ENCODE results near the gene TOP1. TPM values are rescaled to one million over a fixed set of nuclear protein-coding genes. Genes with fewer than 3 reads are reported as not detected.

The TOP1 gene
- 20.8 and 26.7 TPM in 2 replicates for total RNA-seq (2014; rRNA removed; shearing (Covaris generic))
- polyA plus RNA-seq (2015; cell fraction: cytosol; rRNA removed) = 64.5 and 79.5 TPM in 2 replicates
- 119 and 120 TPM in 2 replicates for polyA plus RNA-seq (2015; cell fraction: nucleus; rRNA removed)

GRCh38 chr20:41028359-41029149 lies at the start of gene TOP1:
Gene TOP1, plus strand, starts transcription at chr20:41028822. Its CDS starts 246 bp downstream, at chr20:41029068.
- peak; percentile 100 for DNase-seq (ENCODE audit: low read depth)

- DNase-seq (ENCODE audit: low read depth) = no peak
These were observed 49.4 kb upstream of the TOP1 start for GRCh38 chr20:40979247-40979646.

DNA sequence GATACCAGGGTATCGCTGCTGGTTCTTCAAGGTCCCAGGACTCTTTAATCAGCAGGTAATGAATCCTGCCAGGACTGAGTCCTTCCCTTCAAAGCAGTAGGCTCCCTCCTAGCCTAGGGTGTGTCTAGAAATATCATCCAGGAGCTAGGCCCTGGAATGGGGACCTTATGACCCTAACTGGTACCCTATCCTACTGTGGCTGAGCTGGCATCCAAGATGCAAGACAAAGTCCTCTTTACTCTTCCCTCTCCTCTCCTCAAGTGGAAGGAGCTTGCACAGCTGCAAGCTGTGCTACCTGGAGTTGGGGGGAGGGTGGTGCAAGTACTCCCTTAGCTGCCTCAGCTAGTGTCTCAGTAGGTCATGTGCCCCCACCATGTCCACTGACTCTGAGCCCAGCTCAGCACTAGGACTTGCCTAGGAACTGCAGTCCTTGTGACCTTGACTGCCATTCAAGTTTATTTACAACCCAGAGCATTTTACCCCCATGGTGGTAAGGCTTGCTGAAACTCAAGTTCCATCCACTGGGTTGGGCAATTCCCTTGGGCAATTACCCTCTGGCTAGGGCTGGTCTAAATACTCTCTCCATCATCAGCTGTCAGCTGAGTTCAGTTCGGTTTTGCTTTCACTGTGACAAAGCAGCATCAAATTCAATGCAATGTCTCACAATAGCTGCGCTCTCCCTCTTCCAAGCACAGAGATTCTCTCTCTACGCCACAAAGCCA lies 48.4 kb upstream of the TOP1 start:
- DNase-seq (ENCODE audit: low read depth) = no peak

DNA sequence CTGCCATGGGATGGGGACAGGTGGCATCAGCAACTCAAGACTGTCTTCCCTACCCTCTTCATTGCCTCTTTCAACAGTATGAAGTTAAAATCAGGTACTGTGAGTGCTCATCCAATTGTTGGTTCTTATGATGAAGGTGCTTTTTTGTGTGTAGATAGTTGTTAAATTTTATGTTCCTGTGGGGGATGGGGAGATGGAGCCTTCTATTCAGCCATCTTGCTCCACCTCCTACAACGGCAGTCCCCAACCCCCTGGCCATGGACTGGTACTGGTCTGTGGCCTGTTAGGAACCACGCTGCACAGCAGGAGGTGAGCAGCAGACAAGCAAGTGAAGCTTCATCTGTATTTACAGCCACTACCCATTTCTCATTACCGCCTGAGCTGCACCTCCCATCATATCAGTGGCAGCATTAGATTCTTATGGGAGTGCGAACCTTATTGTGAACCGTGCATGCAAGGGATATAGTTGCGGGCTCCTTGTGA lies 47.8 kb upstream of the TOP1 start:
- DNase-seq (ENCODE audit: low read depth) = no peak

DNA sequence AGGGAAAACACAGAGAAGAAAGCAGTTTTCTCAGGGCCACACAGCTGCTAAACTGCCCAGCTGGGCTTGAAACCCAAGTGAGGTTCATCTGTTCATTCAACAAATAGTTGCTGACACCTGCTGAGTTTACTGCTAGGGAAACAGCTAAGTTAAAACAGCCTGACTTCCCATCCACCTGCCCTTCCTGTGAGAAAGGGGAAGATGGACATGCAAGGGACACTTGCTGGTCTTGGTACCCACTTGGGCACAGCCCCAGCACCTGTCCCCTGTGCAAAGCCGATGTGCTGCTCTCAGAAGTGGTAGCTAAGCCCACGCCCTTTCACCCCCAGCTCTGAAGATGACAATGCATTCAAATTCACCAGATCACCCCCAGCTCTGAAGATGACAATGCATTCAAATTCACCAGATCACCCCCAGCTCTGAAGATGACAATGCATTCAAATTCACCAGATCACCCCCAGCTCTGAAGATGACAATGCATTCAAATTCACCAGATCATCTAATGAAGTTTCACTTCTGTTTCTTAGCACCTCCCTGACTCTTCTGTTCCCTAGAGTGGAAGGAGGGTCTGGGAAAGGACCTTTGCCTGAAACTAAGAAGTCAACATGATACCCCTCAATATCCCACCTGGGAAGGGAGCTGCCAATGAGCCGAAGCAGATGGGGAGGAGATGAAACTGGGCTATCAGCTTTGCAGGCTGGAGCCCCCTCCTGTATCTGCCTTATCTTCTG lies 46.0 kb upstream of the TOP1 start:
- DNase-seq (ENCODE audit: low read depth) = no peak

- DNase-seq (ENCODE audit: low read depth) = no peak
These were observed 44.7 kb upstream of the TOP1 start for GRCh38 chr20:40983898-40984297.

DNA sequence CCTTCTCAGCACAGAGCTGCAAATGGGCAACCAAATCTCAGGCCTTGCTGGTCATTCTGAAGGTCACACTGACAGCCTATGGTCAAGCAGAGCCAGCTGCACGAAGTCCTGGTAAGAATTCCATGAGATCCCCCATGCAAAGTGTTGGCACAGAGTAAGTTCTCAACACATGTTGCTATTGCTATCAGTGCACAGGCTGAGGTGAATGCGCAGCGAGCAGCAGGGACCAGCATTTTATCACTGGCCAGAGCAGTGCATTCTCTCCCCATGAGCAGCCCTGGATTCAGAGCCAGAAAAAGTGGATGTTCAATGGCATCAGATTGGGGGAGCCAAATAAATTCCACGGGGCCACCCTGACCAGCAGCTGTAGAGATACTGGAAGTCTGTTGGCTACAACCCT lies 44.1 kb upstream of the TOP1 start:
- no peak for DNase-seq (ENCODE audit: low read depth)

GRCh38 chr20:40986774-40987173 lies 41.8 kb upstream of the TOP1 start:
- peak; percentile 41 for DNase-seq (ENCODE audit: low read depth)

GRCh38 chr20:40990542-40991120 lies 38.0 kb upstream of the TOP1 start:
- DNase-seq (ENCODE audit: low read depth) = peak; percentile 84

DNA sequence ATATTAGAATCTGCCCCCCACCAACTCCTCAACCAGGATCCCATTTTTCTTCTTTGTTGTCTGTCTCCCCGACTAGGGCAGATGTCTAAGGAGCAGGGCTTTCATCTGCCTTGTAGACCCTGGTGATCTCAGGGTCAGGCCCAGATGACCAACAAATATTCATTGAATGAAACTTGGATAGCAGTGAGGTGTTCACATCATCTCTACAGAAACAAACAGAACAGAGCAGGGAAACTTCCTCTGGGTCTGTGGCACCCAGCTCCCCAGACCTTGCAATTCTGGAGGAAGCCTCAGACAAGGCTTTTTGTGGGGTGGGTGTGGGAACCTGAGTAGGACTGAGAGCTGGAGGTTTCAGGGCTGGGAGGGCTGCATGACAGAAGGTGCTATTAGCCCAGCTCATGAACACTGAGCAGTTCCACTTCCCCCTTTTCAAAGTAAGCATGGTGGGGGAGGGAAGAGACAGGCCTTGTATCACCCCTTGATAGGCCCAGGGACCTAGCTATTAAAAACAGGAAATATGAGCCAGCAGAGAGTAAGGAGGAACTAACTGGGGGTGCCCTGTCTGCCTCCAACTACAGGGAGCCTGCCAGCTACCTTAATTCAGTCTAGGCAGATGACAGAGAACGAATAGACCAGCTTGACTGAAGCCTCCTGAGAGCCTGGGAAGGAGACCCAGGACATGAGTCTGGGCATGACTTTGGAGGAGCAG lies 37.3 kb upstream of the TOP1 start:
- peak; percentile 72 for DNase-seq (ENCODE audit: low read depth)

- DNase-seq (ENCODE audit: low read depth) = no peak
These were observed 36.1 kb upstream of the TOP1 start for GRCh38 chr20:40992349-40993113.

DNA sequence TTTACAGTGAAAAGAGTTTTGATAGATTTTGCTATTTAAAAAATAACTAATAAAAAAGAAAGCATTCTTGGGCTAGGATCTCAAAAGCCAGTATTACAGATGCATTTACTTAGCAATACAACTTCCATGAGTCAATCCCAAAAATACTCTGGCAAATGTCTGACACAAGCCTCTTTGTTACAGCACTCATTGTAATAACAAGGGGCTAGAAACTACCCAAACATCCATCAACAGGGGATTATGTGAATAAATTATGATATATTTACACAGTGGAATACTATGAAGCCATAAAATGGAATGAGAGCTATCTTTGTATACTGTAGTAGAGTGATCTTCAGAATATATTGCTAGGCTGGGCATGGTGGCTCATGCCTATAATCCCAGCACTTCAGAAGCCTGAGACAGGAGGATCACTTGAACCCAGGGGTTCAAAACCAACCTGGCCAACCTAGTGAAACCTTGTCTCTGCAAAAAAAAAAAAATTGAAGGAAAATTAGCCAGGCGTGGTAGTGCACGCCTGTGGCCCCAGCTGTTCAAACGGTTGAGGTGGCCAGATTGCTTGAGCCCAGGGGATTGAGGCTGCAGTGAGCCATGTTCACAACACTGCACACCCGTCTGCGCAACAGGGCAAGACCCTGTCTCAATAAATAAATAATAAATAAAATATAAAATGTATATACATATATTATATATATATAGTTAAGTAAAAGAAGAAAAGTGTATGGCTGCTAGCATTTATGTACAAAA lies 34.7 kb upstream of the TOP1 start:
- DNase-seq (ENCODE audit: low read depth) = no peak

- no peak for DNase-seq (ENCODE audit: low read depth)
These were observed 32.3 kb upstream of the TOP1 start for GRCh38 chr20:40996326-40996725.

GRCh38 chr20:40997116-40997515 lies 31.5 kb upstream of the TOP1 start:
- DNase-seq (ENCODE audit: low read depth) = no peak

GRCh38 chr20:40999841-41000240 lies 28.8 kb upstream of the TOP1 start:
- no peak for DNase-seq (ENCODE audit: low read depth)

- no peak for DNase-seq (ENCODE audit: low read depth)
These were observed 28.0 kb upstream of the TOP1 start for GRCh38 chr20:41000628-41001027.

GRCh38 chr20:41001497-41001896 lies 27.1 kb upstream of the TOP1 start:
- no peak for DNase-seq (ENCODE audit: low read depth)

DNA sequence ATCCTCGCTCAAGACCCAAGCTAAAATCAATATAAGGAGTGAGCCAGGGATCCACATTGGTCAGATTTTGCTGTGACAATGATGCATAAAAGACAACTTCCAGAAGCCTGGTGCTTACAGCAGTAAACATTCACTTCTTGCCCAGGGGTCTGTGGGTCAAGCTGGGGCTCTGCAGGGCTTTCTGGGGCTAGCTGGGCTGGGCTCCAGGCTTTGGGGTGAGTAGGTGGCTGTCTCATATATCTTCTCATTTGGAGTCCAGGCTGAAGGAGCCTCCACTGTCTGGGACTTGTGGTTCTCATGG lies 25.8 kb upstream of the TOP1 start:
- no peak for DNase-seq (ENCODE audit: low read depth)

Measured in HT1080 (cell line).